ENCODE data around the gene FRMD4B. TPM values are rescaled to one million over a fixed set of nuclear protein-coding genes. Genes with fewer than 3 reads are reported as not detected.
"Not testable (repeated sequence)": the region's sequence is repeated elsewhere in the genome, so short reads cannot be mapped to it uniquely, and the experiment has no call there.

FRMD4B gene
- total RNA-seq, 1 donor from 2014 or later, result 16.4 TPM

- no peak for DNase-seq (ENCODE audit: low read depth)
- H3K36me3 ChIP-seq (ENCODE audit: control insufficient read depth, insufficient read depth, low read length), result no peaks in the 10 kb centered on the region
- H3K27me3 ChIP-seq (ENCODE audit: control insufficient read depth, insufficient read depth, low read length), result no peaks in the 10 kb centered on the region
- TF ChIP-seq CTCF (IDR thresholded peaks at IDR 0.05; ENCODE audit: insufficient read depth, low read length, poor library complexity, severe bottlenecking), result no peak
- H3K4me3 ChIP-seq (ENCODE audit: low read depth, low read length), result no peak overlapping the region
These were observed 103.7 kb downstream of the FRMD4B start for GRCh38 chr3:69282181-69282580.

- DNase-seq (ENCODE audit: low read depth); H3K4me3 ChIP-seq (ENCODE audit: low read depth, low read length); H3K27me3 ChIP-seq (ENCODE audit: control insufficient read depth, insufficient read depth, low read length); H3K36me3 ChIP-seq (ENCODE audit: control insufficient read depth, insufficient read depth, low read length): not testable (repeated sequence)
These were observed 108.5 kb downstream of the FRMD4B start for GRCh38 chr3:69277403-69277802.

- H3K27me3 ChIP-seq (ENCODE audit: control insufficient read depth, insufficient read depth, low read length), result no peaks in the 10 kb centered on the region
- H3K4me3 ChIP-seq (ENCODE audit: low read depth, low read length), result no peak overlapping the region
- TF ChIP-seq CTCF (IDR thresholded peaks at IDR 0.05; ENCODE audit: insufficient read depth, low read length, poor library complexity, severe bottlenecking), result no peak
- DNase-seq (ENCODE audit: low read depth), result no peak
- H3K36me3 ChIP-seq (ENCODE audit: control insufficient read depth, insufficient read depth, low read length), result no peaks in the 10 kb centered on the region
These were observed 109.0 kb downstream of the FRMD4B start for GRCh38 chr3:69276884-69277283.

- not testable (repeated sequence) for DNase-seq (ENCODE audit: low read depth); H3K36me3 ChIP-seq (ENCODE audit: control insufficient read depth, insufficient read depth, low read length); H3K27me3 ChIP-seq (ENCODE audit: control insufficient read depth, insufficient read depth, low read length); H3K4me3 ChIP-seq (ENCODE audit: low read depth, low read length)
These were observed 109.7 kb downstream of the FRMD4B start for GRCh38 chr3:69276191-69276590.

- H3K36me3 ChIP-seq (ENCODE audit: control insufficient read depth, insufficient read depth, low read length), result no peaks in the 10 kb centered on the region
- no peak for DNase-seq (ENCODE audit: low read depth)
- H3K27me3 ChIP-seq (ENCODE audit: control insufficient read depth, insufficient read depth, low read length), result no peaks in the 10 kb centered on the region
These were observed 112.0 kb downstream of the FRMD4B start for GRCh38 chr3:69273896-69274295.

GRCh38 chr3:69272556-69272955 is 113.3 kb downstream of the FRMD4B start:
- no peak for TF ChIP-seq CTCF (IDR thresholded peaks at IDR 0.05; ENCODE audit: insufficient read depth, low read length, poor library complexity, severe bottlenecking)
- H3K4me3 ChIP-seq (ENCODE audit: low read depth, low read length), result no peak overlapping the region
- H3K36me3 ChIP-seq (ENCODE audit: control insufficient read depth, insufficient read depth, low read length), result no peaks in the 10 kb centered on the region
- H3K27me3 ChIP-seq (ENCODE audit: control insufficient read depth, insufficient read depth, low read length), result no peaks in the 10 kb centered on the region
- no peak for DNase-seq (ENCODE audit: low read depth)

More at GRCh38 chr3:69273896-69274295, 112.0 kb downstream of the FRMD4B start:
- H3K4me3 ChIP-seq (ENCODE audit: low read depth, low read length), result no peak overlapping the region
- no peak for TF ChIP-seq CTCF (IDR thresholded peaks at IDR 0.05; ENCODE audit: insufficient read depth, low read length, poor library complexity, severe bottlenecking)

GRCh38 chr3:69271098-69271497 is 114.8 kb downstream of the FRMD4B start:
- no peak for DNase-seq (ENCODE audit: low read depth)
- Histone ChIP-seq H3K36me3 (ENCODE audit: control insufficient read depth, insufficient read depth, low read length) (no peaks in the 10 kb centered on the region), H3K4me3 (ENCODE audit: low read depth, low read length) (no peak overlapping the region), H3K27me3 (ENCODE audit: control insufficient read depth, insufficient read depth, low read length) (no peaks in the 10 kb centered on the region)
- TF ChIP-seq CTCF (IDR thresholded peaks at IDR 0.05; ENCODE audit: insufficient read depth, low read length, poor library complexity, severe bottlenecking), result no peak
